SK-N-SH treated with all-trans-retinoic acid at 6 μM for 48 hours (cell line): Measurements from ENCODE around the gene ZNF618.

ENCODE experiments used
- RARB ChIP-seq: fragments of 250-450 bp; sonication (Bioruptor Pico); IDR thresholded peaks from 2 replicates; pipeline ENCODE4 v1.8.0; 2021; ENCODE audit warnings: mild to moderate bottlenecking, moderate library complexity
- TOX ChIP-seq: fragments of 250-450 bp; sonication (Bioruptor Pico); IDR thresholded peaks from 2 replicates; pipeline ENCODE4 v1.8.0; 2021; ENCODE audit warnings: mild to moderate bottlenecking, moderate library complexity, borderline replicate concordance
- ZFP30 ChIP-seq: fragments of 450-650 bp; formaldehyde crosslinking; IDR thresholded peaks from 2 replicates; pipeline ENCODE4 v1.5.0; 2022; ENCODE audit warnings: mild to moderate bottlenecking, moderate library complexity
- ZNF565 ChIP-seq: fragments of 450-650 bp; formaldehyde crosslinking; conservative IDR thresholded peaks from 2 replicates; pipeline ENCODE4 v1.5.0; 2020; ENCODE audit warnings: low read depth, mild to moderate bottlenecking, moderate library complexity
- ZNF70 ChIP-seq: fragments of 450-650 bp; formaldehyde crosslinking; IDR thresholded peaks from 2 replicates; pipeline ENCODE4 v1.5.0; 2020; ENCODE audit warnings: mild to moderate bottlenecking, moderate library complexity
- TF ChIP-seq, protein P1 (sequence below): fragments of 250-450 bp; sonication (Bioruptor Pico); IDR thresholded peaks from 2 replicates; pipeline ENCODE4 v1.8.0; 2020; ENCODE audit warnings: mild to moderate bottlenecking, moderate library complexity, borderline replicate concordance
- TF ChIP-seq, protein P2 (sequence below): fragments of 250-450 bp; sonication (Bioruptor Pico); IDR thresholded peaks from 2 replicates; pipeline ENCODE4 v1.5.0; 2020; ENCODE audit warnings: mild to moderate bottlenecking, moderate library complexity

DNA sequence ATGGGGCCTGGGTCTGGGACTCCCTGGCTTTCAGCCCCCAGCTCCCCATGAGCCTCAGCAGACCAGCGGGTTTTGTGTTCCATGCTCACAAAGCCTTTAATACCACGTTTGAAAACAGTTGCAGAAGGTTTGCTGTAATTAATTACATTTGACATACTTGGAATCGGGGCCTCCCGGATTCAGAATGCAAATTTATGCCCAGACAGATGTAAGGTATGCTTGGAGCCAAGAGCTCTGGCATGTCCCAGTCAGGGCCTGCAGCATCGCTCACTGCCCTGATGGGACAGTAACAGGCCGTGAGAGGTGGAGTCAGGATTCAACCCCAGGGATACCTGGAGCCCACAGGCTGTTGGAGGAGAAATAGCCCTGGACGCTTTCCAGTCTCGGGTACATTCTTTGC, 12.2 kb downstream of the ZNF618 start:
- TF ChIP-seq, protein P1, sequence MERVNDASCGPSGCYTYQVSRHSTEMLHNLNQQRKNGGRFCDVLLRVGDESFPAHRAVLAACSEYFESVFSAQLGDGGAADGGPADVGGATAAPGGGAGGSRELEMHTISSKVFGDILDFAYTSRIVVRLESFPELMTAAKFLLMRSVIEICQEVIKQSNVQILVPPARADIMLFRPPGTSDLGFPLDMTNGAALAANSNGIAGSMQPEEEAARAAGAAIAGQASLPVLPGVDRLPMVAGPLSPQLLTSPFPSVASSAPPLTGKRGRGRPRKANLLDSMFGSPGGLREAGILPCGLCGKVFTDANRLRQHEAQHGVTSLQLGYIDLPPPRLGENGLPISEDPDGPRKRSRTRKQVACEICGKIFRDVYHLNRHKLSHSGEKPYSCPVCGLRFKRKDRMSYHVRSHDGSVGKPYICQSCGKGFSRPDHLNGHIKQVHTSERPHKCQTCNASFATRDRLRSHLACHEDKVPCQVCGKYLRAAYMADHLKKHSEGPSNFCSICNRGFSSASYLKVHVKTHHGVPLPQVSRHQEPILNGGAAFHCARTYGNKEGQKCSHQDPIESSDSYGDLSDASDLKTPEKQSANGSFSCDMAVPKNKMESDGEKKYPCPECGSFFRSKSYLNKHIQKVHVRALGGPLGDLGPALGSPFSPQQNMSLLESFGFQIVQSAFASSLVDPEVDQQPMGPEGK (CRISPR knock-in tag), result no peak
- TF ChIP-seq TOX (CRISPR knock-in tag) (no peak), ZFP30 (CRISPR knock-in tag) (no peak), RARB (CRISPR knock-in tag) (no peak), ZNF70 (no peak), ZNF565 (CRISPR knock-in tag) (no peak)
- TF ChIP-seq, protein P2, sequence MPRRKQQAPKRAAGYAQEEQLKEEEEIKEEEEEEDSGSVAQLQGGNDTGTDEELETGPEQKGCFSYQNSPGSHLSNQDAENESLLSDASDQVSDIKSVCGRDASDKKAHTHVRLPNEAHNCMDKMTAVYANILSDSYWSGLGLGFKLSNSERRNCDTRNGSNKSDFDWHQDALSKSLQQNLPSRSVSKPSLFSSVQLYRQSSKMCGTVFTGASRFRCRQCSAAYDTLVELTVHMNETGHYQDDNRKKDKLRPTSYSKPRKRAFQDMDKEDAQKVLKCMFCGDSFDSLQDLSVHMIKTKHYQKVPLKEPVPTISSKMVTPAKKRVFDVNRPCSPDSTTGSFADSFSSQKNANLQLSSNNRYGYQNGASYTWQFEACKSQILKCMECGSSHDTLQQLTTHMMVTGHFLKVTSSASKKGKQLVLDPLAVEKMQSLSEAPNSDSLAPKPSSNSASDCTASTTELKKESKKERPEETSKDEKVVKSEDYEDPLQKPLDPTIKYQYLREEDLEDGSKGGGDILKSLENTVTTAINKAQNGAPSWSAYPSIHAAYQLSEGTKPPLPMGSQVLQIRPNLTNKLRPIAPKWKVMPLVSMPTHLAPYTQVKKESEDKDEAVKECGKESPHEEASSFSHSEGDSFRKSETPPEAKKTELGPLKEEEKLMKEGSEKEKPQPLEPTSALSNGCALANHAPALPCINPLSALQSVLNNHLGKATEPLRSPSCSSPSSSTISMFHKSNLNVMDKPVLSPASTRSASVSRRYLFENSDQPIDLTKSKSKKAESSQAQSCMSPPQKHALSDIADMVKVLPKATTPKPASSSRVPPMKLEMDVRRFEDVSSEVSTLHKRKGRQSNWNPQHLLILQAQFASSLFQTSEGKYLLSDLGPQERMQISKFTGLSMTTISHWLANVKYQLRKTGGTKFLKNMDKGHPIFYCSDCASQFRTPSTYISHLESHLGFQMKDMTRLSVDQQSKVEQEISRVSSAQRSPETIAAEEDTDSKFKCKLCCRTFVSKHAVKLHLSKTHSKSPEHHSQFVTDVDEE, result no peak
